DMS114 treated with DMSO at 0.1 percent for 48 hours (cell line): ENCODE measurements around the gene IKZF3.
"Not testable (repeated sequence)": the region's sequence is repeated elsewhere in the genome, so short reads cannot be mapped to it uniquely, and the experiment has no call there.

Source experiments
- DNase-seq: peaks from one replicate; lab custom pipeline; 2025; ENCODE audit not compliant: unreplicated experiment; lab: John Stamatoyannopoulos, UW

IKZF3 gene

DNA sequence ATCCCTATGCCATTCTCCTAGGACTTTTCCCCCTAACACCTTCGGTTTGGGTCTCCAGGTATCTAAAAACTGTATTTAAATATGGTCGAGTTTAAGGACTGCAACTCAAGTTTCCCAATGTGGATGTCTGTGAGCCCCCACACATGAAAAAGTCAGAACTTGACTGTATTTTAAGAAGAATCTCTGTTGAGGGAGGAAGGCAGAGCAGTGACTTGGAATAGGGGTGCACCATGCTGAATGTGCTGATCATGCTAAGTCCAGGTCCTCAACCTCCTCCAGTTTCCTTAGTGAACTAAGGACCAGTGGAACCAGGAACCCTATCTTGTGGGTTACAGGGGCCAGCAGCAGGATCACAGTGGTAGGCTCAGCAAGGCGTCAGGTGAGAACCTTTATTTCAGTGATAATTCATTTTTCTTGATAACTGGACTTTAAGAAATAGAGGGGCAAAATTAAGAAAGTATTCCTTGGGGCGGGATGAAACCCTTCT is 106.9 kb downstream of the IKZF3 start:
- DNase-seq, result no peak

DNA sequence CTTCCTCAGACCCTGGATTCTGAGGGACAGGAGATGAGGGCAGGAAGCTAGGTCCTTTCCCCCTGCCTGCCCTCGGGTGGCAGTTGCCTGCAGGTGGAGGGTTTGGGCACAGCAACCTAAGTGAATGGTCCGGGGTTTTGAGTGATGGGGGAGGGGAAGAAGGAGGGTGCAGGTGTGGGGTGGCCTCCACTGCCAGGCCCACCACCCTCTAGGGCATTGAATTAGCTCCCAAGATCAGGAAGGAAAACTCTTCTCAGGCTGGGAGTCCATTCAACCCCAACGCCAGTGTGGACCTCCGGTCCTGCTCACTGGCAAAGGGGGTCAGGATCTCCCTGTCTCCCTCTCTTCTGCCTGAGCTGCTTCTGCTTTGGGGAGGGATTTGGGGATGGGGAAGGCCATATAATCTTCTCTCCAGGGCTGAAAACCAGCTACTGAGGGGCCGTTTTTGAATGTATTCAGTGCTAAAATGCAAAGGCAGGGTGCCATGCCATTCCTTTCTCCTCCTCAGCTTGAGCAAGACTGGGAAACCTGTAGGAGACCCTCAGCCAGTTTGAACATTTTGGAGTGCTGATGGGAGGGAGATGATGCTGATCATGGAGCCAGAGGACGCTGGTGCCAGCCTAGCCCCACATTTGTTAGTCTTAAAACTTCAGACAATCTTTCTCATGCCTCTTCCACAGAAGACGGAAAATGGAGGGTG is 107.6 kb downstream of the IKZF3 start:
- DNase-seq, result no peak

- DNase-seq, result no peak
These were observed 108.3 kb downstream of the IKZF3 start for GRCh38 chr17:39755554-39756379.

DNA sequence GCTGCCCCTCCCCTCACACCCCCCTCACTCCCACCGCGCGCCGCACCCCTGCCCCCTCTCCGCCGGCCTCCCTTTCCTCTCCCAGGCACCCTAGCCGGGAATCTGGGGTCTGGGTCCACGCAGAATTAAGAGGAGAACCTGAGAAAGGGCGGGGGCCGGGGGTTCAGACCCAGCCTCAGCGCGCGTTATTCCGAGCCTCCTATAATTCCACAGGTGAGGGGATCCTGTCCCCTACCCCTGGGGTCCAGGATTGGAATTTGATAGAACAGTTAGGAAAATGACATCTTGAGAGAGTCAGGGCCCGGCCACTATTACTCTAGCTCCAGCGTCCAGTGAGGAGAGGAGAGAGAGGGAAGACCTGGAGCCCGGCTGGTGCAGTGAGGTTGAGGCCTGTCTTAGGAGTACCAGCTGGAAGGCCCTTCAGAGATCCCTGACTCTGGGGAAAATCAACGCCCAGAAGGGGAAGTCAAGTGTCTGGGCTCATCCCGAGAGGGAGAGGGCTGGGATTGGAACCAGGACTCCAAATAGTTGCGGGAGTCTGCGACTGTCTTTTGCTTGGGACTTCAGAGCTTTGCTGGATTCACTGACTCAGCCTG is 109.1 kb downstream of the IKZF3 start:
- DNase-seq, result no peak

DNA sequence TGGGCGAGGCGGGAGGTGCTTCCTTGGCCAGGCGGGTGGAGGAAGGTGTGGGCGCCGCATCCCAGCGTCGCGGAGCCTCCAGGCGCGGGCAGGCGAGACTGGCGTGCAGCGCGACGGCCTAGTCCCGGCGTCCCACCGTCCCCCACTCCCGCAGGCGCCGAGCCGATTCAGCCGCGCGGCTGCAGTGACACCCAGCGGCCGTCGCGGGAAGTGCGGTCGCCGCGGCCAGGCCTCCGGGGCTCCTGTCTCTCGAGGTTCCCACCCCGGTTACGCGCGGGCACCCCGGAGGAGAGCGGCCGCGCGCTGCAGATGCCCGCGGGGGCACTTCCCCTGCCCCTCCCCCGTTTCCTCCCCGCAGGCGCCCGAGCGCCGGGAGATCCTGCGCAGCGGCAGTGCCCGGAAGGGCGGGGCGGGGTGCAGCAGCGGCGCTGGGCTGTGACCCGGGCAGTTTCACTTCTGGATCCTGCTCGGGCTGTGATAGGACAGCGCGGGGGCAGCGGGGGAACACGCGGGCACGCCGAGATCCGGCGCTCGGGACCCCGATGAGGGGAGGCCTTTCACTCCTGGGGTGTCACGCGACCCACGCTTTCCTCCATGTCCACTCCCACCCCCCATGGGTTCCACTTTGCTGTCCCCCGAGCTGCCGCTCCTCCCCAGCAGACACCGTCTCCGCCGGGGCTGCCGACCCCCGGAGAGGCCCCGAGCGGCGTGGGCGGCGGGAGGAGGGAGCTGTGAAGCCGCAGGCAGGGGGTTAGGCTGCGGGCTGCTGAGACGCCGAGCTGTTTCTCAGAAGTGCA is 109.8 kb downstream of the IKZF3 start:
- DNase-seq, result peak; percentile 56

- no peak for DNase-seq
These were observed 110.5 kb downstream of the IKZF3 start for GRCh38 chr17:39753514-39754160.

GRCh38 chr17:39752241-39752881 is 111.8 kb downstream of the IKZF3 start:
- no peak for DNase-seq

- no peak for DNase-seq
These were observed 112.5 kb downstream of the IKZF3 start for GRCh38 chr17:39751637-39752036.

GRCh38 chr17:39751016-39751543 is 113.0 kb downstream of the IKZF3 start:
- no peak for DNase-seq

GRCh38 chr17:39750131-39751015 is 113.7 kb downstream of the IKZF3 start:
- DNase-seq, result no peak

DNA sequence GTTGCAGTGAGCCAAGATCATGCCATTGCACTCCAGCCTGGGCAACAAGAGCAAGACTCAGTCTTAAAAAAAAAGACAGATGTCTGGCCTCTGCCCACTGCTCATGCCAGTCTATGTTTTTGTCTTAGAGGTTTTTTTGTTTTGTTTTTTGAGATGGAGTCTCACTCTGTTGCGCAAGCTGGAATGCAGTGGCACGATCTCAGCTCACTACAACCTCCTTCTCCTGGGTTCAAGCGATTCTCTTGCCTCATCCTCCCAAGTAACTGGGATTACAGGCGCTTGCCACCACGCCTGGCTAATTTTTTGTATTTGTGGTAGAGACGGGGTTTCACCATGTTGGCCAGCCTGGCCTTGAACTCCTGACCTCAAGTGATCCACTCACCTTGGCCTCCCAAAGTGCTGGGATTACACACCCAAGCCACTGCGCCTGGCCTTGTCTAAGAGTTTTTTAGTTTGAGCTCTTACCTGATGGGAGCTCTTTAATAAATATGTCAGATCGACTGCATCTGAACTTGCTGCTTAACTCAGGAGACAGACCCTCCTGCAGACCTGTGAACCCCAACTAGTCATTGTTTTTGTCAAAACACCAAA is 115.6 kb downstream of the IKZF3 start:
- DNase-seq, result not testable (repeated sequence)

DNA sequence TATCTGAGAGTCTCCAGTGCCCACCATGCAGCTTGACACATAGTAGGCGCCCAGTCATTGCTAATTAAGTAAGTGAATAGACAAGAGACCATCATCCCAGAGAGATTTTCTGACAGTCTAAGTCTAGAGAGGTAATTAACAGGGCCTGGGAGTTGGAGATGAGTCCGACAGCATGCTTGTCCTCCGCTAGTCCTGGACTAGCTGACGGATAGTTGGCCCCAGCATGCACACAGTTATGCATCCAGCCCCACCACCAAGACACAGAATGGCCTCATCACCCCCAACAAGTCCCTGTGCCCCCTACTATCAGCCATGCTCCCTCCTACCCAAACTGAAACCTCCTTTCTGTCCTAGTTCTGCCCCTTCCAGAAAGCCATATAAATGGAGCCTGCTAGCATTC is 116.4 kb downstream of the IKZF3 start:
- no peak for DNase-seq

- DNase-seq, result no peak
These were observed 118.0 kb downstream of the IKZF3 start for GRCh38 chr17:39746145-39746461.

- no peak for DNase-seq
These were observed 118.6 kb downstream of the IKZF3 start for GRCh38 chr17:39745335-39746144.

DNA sequence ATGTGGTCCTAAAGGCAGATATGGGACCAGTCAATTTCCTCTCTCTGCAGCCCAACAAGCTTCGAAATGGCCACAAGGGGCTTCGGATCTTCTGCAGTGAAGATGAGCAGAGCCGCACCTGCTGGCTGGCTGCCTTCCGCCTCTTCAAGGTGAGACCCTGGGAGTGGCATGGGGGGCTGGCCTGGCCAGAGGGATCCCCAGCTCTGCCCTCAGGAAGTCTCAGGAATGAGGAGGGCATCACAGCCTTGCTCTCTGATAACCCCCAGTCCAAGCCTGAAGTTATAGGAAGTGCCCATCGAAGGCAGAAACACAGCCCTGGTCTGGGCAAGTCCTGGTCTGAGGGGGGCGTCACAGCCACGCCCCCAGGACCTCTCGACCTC is 119.3 kb downstream of the IKZF3 start:
- DNase-seq, result no peak

GRCh38 chr17:39744075-39744835 is 119.9 kb downstream of the IKZF3 start:
- DNase-seq, result no peak

- no peak for DNase-seq
These were observed 121.2 kb downstream of the IKZF3 start for GRCh38 chr17:39742856-39743436.
